ENCODE data around the gene TTC7B.

Gene TTC7B

GRCh38 chr14:90733139-90733808 is 83.0 kb downstream of the TTC7B start:
- DNase-seq: no peak

- DNase-seq: no peak
Measured at GRCh38 chr14:90732718-90733117, 83.5 kb downstream of the TTC7B start.

- DNase-seq: no peak
Measured at GRCh38 chr14:90732139-90732538, 84.1 kb downstream of the TTC7B start.

- no peak for DNase-seq
Measured at GRCh38 chr14:90731487-90731886, 84.7 kb downstream of the TTC7B start.

- DNase-seq: no peak
Measured at GRCh38 chr14:90730206-90730766, 85.9 kb downstream of the TTC7B start.

- DNase-seq: no peak
Measured at GRCh38 chr14:90728951-90729350, 87.3 kb downstream of the TTC7B start.

GRCh38 chr14:90727082-90727481 is 89.1 kb downstream of the TTC7B start:
- no peak for DNase-seq

- no peak for DNase-seq
Measured at GRCh38 chr14:90726656-90727055, 89.6 kb downstream of the TTC7B start.

- DNase-seq: no peak
Measured at GRCh38 chr14:90724866-90725265, 91.4 kb downstream of the TTC7B start.

GRCh38 chr14:90722590-90722989 is 93.6 kb downstream of the TTC7B start:
- no peak for DNase-seq

- DNase-seq: no peak
Measured at GRCh38 chr14:90721619-90722305, 94.5 kb downstream of the TTC7B start.

- DNase-seq: no peak
Measured at GRCh38 chr14:90720832-90721231, 95.4 kb downstream of the TTC7B start.

GRCh38 chr14:90720336-90720735 is 95.9 kb downstream of the TTC7B start:
- DNase-seq: no peak

GRCh38 chr14:90717916-90718315 is 98.3 kb downstream of the TTC7B start:
- DNase-seq: no peak

GRCh38 chr14:90715993-90716392 is 100.2 kb downstream of the TTC7B start:
- no peak for DNase-seq

- no peak for DNase-seq
Measured at GRCh38 chr14:90715495-90715894, 100.7 kb downstream of the TTC7B start.

- DNase-seq: no peak
Measured at GRCh38 chr14:90714811-90715210, 101.4 kb downstream of the TTC7B start.

- no peak for DNase-seq
Measured at GRCh38 chr14:90704738-90705392, 111.4 kb downstream of the TTC7B start.

GRCh38 chr14:90703841-90704737 is 112.1 kb downstream of the TTC7B start:
- DNase-seq: no peak

GRCh38 chr14:90700933-90701776 is 115.1 kb downstream of the TTC7B start:
- DNase-seq: no peak

GRCh38 chr14:90699016-90699415 is 117.2 kb downstream of the TTC7B start:
- no peak for DNase-seq

- DNase-seq: no peak
Measured at GRCh38 chr14:90698379-90698869, 117.8 kb downstream of the TTC7B start.

Data from activated CD4-positive, alpha-beta T cell treated with anti-CD3 and anti-CD28 coated beads for 1 hour (primary cell).